Activated gamma-delta T cell treated with Interleukin-2 at 50 U/mL for 16 hours (primary cell): Measurements from ENCODE around the gene PAX2.

Source experiments
- DNase-seq: peaks from one replicate; pipeline ENCODE4 v3.0.0-alpha.2; 2020

PAX2 gene

DNA sequence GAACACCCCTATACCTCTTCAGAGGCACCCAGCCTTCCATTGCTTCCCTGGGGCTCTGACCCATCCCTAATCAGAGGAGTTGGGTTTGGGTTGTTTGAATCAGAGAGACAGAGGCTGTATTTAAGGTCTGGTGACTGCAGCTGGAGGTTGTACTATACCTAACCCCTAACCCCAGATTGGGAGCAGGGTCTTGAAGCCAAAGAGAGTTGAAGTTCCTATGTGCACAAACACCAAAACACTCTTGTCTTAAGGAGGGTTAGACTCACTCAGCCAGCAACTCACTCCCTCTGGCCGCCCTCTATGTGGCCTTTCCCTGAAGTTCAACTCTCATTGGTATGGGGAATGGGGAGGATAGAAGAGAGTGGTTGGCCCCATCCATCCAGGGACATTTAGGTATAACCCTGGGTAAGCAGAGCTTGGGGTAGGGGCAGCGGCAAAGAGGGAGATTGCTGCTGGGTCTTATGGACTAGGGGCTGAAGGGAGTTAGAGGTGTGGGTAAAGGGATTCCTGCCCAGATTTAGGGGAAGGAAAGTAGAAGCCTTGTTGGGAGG is 80.0 kb downstream of the PAX2 start:
- DNase-seq: no peak

DNA sequence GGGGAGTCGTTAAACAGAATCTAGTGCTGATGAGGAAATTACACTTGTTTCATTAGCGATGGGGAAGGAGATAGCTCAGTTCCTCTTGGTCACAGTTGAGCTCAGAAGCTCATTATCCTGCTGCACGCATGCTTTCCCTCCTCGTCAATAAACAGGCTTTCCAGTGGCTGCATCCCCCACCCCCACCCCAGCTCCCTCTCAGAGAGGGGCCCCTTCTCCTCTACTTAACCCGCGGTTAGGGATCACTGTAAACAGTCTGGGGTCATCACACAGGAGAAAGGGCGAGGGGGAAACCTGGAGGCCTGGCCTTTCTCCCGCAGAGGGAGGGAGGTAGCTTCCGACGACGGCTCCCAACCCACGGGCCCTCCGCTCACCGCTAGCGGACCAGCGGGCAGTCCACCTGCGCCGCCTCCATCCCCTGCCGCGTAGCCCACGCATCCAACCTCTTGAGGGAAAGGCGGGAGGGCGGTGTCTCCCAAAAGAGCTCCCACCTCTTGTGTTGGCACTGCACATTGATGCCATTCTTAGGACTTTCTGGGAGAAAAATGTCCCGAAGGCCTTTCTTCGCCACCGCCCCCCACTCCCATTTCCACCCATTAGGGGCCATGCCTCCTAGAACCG is 80.8 kb downstream of the PAX2 start:
- DNase-seq: no peak

- DNase-seq: no peak
Measured at GRCh38 chr10:100826661-100826982, 81.2 kb downstream of the PAX2 start.

DNA sequence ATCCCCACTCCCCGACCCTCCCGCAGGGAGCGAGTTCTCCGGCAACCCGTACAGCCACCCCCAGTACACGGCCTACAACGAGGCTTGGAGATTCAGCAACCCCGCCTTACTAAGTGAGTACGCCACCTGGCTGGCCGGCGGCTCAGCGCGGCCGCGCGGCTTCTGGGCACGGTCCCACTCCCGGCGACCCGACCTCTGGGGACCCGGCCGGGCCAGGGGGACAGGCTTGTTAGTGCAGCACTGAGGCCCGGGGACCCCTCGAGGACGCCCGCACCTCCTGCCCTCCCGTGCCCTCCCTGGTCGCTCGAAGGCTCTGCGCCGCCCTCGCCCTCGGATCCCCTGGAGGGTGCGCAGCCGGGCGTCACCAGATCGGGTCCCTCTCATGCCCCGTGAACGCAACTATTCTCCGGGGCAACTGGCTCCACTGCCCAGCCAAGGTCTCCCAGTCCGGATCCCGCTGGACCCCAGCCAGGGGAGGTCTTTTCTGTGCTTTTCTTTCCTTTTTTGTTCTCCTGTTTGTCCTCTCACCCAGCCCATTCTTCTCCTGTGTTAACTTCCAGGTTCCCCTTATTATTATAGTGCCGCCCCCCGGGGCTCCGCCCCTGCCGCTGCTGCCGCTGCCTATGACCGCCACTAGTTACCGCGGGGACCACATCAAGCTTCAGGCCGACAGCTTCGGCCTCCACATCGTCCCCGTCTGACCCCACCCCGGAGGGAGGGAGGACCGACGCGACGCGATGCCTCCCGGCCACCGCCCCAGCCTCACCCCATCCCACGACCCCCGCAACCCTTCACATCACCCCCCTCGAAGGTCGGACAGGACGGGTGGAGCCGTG is 81.8 kb downstream of the PAX2 start:
- DNase-seq: no peak

- DNase-seq: no peak
Measured at GRCh38 chr10:100827819-100828737, 82.7 kb downstream of the PAX2 start.

GRCh38 chr10:100828738-100829096 is 83.3 kb downstream of the PAX2 start:
- DNase-seq: no peak

GRCh38 chr10:100829097-100829870 is 83.9 kb downstream of the PAX2 start:
- no peak for DNase-seq

DNA sequence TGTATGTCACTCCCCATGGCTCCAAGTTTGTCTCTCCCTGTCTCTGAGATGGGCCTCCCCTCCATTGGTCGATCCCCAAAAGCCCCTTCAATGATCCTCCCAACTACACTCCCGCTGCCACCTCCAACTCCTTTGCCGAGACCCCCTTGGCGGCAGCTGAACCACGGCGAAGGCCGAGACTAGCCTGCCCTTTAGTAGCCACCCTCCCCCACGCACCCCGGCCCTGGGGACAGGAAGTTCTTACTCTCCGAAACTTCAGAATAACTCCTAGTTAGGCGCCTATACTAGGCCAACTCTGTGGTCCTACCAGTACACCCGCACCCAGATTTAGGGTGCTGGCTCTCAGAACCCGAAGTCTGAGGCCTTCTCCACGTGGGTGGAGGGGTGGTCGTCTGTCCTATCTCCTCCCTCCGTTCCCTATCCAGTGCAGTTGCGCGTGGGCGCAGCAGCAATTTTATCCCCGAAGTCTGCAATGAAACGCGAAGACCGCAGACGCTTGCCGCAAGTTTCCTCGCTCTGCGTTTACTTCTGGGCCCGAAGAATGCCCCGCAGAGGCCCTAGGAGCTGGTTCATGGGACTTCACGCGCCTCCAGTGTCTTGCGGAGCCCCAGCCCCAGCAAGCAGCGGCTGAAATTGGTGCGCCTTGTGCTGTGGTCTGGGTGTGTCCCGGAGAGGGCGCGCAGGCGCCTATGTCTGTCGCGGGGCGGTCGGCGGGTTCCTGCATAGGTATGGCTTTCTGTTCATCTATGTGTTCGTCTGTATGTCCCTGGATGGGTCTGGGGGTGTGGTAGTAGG is 84.7 kb downstream of the PAX2 start:
- DNase-seq: no peak

DNA sequence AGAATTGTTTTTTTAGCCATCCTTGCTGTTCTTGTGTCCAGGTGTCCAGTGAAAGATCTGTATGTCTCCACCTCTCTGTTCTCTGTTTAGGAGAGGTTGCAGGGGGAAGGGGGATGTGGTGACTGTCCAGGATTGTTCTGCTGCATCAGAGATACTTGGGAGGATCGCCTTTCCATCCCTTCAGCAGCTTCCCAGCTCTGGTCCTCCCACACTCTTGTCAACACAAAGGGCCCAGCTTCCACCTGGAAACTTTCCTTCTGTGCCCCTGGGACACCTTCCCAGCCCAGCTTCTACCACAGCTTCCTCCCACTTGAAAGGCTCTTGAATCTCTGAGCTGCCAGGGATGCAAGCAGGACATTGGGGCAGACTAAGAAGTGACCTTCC is 85.3 kb downstream of the PAX2 start:
- no peak for DNase-seq

- no peak for DNase-seq
Measured at GRCh38 chr10:100831742-100832141, 86.4 kb downstream of the PAX2 start.

- DNase-seq: no peak
Measured at GRCh38 chr10:100835810-100836209, 90.4 kb downstream of the PAX2 start.

DNA sequence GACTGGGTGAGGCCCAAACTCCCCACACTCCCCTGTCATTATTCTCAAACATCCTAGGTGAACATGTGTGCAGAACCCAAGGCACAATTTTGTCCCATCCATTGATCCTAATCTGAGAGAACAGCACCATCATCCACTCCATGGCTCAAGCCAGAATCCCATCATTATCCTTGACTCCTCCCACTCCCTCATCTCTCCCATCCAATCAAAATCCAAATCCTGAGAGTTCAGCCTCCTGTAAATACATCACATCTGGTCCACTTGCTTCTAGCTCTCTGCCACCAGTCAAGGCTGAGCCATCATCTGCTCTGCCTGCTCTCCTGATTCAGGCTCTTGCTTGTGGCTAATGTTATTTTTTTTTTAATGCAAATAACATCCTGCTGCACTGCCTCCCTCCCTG is 91.5 kb downstream of the PAX2 start:
- no peak for DNase-seq

DNA sequence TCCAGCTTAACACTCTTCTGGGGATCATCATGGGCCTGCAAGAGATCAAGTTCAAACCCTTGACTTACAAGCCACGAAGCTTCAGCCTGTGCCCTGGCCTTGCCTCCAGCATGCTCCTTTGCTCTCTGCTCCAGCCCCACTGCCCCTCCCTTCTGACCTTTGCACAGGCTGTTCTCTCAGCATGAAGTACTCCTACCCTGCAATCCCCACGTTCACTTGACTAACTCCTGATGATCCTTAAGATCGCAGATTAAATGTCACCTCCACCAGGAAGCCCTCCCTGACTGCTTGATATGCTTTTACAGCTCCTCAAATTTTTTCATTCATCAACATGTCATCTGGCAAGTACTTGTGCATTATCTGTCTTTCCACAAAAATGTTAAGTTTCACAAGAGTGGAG is 91.9 kb downstream of the PAX2 start:
- DNase-seq: no peak

DNA sequence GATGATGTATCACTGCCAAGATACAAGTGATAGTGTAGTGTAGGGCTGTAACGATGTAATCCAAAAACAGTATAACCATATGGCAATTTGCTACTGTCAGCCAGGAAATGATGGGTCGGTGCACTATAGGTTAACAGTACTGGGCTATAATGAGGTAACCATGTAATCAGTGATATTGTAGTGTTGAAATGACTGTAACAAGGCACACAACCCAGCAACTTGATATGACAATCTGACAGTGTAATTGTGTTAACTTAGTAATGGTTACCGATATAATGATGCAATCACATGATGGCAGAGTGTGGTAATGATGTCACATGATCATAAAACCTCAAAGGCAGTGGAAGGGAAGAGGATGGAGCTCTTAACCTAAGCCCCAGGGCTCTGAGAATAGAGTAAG is 93.6 kb downstream of the PAX2 start:
- DNase-seq: no peak

DNA sequence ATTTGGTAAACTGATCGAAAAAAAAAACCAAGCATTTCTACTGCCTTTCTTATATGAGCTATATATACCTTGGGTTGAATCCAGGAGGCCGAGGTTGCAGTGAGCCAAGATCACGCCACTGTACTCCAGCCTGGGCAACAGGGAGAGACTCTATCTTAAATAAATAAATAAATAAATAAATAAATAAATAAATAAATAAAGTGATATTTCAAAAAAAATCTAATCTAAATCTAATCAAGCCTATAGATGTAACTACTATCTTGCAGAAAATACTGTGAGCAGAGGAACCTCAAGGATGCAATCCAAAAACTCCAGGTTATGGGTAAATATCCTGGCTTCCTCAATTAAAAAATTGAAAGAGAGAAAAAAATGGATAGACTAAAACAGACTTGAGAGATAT is 96.1 kb downstream of the PAX2 start:
- no peak for DNase-seq

- no peak for DNase-seq
Measured at GRCh38 chr10:100847440-100847839, 102.1 kb downstream of the PAX2 start.

GRCh38 chr10:100848770-100849169 is 103.4 kb downstream of the PAX2 start:
- no peak for DNase-seq

GRCh38 chr10:100858261-100858660 is 112.9 kb downstream of the PAX2 start:
- DNase-seq: no peak

DNA sequence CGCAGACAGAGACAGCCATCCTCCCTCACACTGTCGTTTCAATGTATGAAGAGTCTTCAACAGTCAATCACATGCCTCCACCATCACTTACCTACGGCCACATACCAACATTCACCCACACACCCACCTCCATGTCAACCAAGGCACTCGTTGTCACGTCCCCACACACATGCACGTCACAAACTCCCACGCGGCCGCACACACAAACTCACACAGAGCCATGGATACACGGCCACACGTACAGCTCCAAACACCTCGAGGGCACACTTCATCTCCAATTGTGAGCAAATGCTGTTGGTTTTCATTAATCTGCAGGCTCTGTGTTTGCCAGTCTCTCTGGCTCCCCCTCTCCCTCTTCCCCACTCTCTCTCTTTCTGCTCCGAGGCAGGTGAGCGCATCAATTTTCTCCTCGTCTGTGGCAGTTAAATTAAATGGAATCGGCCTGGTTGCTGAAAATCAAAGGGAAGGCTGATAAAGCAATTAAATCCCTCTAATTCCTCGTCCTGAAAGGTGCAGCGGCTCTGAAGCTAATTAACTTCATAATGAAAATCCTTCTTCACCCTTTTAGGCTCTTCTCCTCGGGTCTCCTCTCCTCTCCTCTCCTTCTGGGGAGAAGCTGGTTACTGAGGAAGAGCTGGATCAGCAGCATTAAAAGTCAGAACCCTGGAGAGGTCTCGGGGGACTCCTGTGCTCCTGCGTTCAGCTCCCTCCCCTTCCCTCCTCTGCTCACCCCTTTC is 113.5 kb downstream of the PAX2 start:
- no peak for DNase-seq

DNA sequence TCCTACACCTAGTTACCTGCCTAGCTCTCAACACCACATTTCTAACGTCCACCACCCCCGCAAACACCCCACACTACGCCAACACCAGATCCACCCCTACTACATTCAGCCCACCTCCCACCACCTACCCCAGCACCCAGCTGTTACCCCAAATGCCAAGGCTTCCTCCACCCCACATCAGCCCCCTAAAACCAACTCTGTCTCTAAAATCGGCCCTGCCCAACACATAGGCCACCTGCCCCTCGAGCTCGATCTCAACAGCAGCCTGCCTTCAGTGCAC is 114.0 kb downstream of the PAX2 start:
- DNase-seq: no peak

DNA sequence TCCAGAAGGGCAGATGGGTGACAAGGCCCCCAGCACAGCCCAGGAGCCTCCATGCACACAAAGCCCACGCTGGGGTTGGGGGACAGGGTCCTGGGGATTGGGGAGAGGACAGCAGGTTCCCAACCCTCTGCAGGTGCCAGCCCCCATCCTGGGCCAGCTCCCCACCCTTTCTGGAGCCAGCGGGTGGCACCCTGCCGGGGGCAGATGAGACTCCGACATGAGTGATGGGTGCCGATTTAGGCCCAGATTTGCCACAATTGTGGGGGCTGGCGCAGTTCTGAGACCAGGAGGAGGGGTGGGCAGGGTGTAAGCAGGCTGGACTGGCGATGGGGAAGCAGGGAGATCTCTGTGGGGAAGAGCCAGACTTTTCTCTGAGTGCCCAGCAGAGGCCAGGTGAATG is 118.1 kb downstream of the PAX2 start:
- DNase-seq: no peak
